ENCODE results near the gene BANF2.
"Not testable (repeated sequence)": the region's sequence is repeated elsewhere in the genome, so short reads cannot be mapped to it uniquely, and the experiment has no call there.

BANF2 gene

GRCh38 chr20:17699931-17700351 is at the start of gene BANF2:
Gene BANF2, plus strand, starts transcription at chr20:17699966. Its CDS starts 25,060 bp downstream, at chr20:17725026.
- no peak for DNase-seq (ENCODE audit: low spot score)

DNA sequence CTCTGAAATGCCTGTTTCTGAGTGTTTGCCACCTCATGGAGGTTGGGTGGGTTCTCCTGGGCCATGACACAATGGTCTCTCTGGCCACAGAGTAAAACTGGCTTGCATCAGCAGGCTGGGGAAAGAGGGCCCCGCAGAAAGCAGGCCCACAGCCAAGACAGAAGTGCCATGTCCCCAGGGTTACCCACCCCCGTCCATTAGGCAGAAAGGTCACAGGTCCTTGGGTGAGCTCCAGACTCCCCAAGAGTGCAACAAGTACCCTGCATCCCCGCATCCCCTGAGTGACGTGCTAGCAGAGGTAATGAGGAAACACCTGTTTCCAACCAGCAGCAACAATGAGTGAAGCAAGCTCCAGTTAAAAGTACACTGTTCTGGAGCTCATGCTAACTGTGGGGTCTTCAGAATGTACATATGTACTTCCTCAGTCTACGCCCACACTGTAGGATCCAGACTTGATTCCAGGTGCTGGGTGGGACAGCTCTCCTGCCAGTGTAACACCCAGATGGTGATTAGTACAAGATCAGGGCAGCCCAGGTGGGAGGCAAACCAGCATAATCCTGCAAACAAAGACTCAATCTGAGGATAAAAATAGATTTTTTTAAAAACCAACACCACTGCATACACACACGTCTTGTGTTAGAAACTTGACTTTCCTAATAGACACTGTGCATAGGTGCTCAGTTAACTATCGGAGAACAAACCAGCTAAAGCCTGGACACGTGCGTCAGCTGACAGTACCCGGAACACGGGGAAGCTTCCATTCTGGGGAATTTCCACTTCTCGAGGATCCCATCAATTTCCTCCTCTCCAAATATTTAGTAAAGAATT is 49.3 kb upstream of the BANF2 start:
- DNase-seq (ENCODE audit: low spot score), result no peak

DNA sequence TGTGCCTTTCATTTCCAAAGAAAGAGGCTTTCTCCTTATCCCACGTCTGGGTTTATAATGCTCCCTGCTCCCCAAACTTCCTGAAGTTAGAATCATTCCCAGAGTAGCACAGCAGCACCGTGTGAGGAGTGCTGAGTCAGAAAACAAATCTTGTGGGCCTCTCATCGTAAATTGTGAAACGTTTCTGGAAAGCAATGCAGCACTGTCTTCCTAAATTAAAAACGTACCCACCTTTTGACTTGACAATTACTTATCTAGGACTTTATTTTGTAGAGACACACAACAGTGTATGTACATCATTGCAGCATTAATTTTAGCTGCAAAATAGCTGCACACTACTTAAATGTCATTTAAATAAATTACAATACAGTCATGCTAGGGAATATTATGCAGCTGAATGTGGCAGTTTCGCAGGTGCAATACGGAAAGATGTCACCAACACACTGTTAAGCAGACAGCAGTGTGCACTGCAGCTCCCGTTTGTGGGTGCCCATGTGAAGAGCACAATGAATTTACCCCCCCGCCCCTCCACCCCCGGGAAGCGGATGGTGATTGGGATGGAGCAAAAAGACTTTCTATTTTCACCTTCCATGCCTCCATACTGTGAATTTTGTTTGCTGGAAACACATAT is 48.5 kb upstream of the BANF2 start:
- no peak for DNase-seq (ENCODE audit: low spot score)

DNA sequence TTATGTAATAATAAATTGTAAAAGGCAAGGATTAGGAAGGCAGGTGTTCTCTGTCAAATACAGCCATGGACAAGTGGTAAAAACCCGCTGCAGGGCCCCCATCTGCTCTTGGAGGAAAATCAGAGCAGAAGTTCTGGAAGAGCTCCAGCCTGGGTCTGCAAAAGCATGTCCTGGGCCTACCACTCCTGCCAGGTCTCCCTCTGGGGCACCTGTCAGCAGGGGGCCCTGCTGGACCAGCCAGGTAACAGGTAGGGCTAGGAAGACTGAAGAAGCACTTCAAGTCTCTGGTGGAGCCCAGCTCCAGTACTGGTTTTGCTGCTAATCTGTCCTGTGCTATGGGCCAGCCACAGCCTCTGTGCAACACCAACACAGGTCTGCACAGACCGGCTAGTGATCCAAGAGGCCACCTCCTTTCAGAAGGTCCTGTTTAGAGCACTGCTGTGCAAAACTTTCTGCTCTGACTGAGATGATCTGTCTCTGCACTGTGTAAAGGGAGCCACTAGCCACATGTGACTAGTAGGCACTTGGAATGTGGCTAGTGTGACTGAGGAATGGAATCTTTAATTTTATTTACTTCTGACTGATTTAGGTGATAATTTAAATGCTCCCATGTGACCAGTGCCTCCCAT is 47.9 kb upstream of the BANF2 start:
- DNase-seq (ENCODE audit: low spot score), result no peak

DNA sequence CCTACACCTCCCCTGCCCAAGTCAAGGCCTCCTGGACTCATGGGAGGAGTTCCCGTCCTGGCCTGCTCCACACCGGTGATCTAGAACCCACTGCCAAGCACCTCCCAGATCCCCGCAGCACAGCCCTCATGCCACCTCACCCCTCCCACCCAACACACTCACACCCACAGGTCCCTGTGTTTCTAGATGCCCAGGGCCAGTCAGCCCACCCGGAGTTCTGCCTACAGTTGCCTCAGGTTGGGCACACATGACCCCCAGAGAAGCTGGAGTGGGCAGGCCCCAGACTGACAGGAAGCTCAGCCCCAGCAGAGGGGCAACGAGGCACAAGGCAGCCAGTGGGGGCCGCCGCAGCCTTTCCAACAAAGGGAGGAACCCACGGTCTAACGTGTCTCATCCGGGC is 47.4 kb upstream of the BANF2 start:
- DNase-seq (ENCODE audit: low spot score), result no peak

- no peak for DNase-seq (ENCODE audit: low spot score)
Measured at GRCh38 chr20:17653835-17654648, 45.7 kb upstream of the BANF2 start.

GRCh38 chr20:17654649-17655285 is 45.0 kb upstream of the BANF2 start:
- no peak for DNase-seq (ENCODE audit: low spot score)

- DNase-seq (ENCODE audit: low spot score), result no peak
Measured at GRCh38 chr20:17655286-17655651, 44.5 kb upstream of the BANF2 start.

DNA sequence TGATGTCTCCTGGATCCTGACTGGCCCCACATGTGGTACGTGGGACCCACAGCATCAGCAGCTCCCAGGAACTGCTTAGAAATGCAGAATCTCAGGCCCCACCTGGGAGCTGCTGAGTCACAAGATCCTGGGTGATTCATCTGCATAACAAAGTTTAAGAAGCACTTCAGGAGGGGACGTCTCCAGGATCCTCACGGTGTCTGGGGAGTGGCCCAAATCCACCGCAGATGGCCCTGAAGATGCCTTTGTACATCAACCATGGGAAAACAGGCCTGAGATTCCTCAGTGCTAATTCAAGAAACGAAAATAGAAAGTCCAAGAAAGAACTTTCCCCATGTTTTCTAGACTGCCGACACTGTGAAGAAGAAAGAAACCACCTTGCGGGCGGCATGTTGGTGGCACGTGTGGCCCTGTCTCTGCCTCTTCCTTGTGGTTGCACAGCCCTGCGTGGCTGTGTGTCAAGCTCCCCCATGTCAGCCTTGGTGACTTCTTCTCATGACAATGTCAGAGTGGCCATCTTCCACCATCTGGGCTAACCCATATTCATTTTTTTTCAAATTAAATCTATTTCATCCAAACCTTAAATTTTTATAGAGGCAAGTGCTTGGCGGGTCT is 43.8 kb upstream of the BANF2 start:
- no peak for DNase-seq (ENCODE audit: low spot score)

DNA sequence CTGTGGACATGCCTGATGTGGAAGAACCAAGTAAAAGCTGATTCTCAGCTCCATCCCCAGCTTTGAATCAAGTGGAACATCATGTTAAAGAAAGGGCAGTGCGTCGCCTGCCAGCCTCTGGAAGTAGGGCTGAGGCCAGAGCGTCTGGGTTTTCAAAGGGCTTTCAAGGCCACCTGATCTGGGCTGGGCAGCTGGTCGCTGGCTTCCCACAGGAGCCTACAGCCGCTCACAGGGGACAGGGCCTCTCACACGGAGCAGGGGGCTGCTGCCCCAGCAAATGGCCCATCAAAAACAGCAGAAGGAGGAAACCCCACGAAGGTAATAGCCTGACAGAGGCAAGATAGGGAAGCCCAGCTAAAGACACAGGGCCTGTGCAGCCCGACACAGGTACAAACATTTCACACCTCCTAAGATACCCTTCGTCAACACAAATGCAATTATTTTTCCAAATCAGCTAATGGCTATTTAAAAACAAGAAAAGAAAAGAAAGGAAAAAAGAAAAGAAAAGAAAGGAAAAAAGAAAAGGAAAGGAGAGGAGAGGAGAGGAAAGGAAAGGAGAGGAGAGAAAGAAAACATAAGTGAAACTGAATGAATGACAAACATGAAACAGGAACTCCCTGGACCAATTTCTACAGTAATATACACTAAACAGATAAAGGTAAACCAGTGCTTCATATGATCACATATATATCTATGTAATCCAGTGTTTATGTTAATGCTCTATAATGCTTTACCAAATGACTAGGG is 42.5 kb upstream of the BANF2 start:
- no peak for DNase-seq (ENCODE audit: low spot score)

DNA sequence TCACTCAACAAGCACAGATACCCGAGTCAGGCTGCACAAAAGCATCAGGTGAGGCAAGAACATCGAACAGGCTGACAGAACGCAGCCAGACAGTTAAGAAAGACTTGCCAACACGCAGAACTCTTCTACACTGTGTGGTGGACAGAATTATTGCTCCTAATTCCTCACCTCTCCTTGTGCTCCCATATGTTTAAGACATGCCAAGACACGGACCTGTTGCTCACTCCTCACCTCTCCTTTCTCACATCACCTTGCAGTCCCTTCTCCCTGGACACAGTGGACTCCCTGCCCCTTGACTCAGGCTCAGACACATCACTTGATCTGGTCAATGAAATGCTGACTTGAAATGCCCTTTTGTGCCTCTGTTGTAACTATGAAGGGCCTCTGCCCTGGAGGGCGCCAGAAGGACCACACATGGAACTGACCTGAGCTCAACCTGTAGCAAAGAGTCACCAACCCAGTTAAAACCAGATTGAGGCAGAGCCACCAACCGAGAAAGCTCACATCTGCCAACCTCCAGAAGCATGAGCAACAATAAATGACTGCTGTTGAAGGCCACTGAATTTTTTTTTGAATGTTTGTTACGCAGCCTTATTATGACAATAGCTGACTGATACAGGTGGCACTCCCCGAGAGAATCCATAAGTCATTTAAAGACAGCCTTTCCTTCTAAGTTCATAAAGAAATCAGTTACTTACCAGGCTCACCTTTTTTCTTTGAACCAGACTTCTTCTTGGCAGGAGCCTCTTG is 41.7 kb upstream of the BANF2 start:
- no peak for DNase-seq (ENCODE audit: low spot score)

DNA sequence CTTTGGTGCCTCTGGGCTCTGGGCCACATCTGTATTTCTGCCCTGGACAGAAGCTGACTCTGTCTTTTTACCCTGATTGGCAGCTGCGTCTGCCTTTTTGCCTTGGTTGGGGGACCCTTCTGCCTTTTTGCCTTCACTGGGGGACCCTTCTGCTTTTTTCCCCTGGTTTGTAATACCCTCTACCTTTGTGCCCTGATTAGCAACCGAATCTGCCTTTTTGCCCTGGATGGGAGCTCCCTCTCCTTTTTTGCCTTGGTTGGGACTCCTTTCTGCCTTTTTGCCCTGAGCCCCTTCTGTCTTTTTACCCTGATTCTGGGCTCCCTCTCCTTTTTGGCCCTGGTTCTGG is 41.1 kb upstream of the BANF2 start:
- DNase-seq (ENCODE audit: low spot score), result no peak

DNA sequence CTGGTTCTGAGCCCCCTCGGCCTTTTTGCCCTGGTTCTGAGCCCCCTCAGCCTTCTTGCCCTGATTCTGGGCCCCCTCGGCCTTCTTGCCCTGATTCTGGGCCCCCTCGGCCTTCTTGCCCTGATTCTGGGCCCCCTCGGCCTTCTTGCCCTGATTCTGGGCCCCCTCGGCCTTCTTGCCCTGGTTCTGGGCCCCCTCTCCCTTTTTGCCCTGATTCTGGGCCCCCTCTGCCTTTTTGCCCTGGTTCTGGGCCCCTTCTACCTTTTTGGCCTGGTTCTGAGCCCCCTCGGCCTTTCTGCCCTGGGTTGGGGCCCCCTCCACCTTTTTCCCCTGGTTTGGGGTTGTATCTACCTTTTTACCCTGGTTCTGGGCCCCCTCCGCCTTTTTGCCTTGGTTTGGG is 40.4 kb upstream of the BANF2 start:
- DNase-seq (ENCODE audit: low spot score), result not testable (repeated sequence)

- no peak for DNase-seq (ENCODE audit: low spot score)
Measured at GRCh38 chr20:17659801-17660200, 40.0 kb upstream of the BANF2 start.

DNA sequence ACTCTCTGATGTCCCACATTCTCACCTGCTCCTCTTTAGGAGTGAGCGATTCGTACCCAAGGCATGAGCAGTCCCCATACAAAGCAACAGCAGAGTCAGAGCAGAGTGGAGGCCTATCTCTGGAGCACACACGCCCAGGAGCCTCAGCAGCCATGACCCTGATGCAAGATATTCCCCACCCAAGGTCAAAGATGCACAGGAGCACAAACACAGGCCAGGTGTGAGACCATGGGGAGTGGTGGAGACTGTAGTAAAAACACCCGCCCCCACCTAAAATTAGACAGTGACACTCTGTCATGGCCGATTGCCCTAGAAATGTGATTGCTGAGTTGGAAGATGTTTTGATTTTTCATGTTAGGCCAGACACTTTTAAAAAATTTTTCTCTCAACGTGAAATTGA is 39.1 kb upstream of the BANF2 start:
- DNase-seq (ENCODE audit: low spot score), result no peak

- DNase-seq (ENCODE audit: low spot score), result no peak
Measured at GRCh38 chr20:17661121-17661744, 38.5 kb upstream of the BANF2 start.

GRCh38 chr20:17662333-17663039 is 37.3 kb upstream of the BANF2 start:
- peak; percentile 36 for DNase-seq (ENCODE audit: low spot score)

- DNase-seq (ENCODE audit: low spot score), result no peak
Measured at GRCh38 chr20:17663040-17663399, 36.7 kb upstream of the BANF2 start.

DNA sequence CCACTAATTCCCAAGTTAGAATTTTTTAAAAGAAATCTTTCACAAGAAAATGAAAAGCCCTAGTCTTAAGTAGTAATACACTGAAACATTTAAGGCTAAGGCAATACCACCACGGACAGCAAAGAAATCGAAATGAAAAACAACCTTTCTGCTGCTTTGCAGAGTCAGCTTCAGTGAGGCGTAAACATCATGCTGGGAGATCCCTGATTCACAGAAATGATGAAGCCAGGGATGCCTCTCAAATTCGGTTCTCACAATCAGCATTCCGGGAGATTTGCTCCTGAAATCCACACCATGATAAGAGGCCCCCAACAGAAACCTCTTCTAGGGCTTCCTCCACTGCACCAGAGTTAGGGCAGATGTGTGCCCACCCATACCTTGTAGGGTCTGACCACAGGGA is 36.3 kb upstream of the BANF2 start:
- DNase-seq (ENCODE audit: low spot score), result no peak

All from activated CD4-positive, alpha-beta T cell treated with anti-CD3 and anti-CD28 coated beads, Interleukin-2, Interleukin-4, amounts not matched to agents 100 ng/mL and 50 ng/mL, durations not matched to agents 16 hours and 8 hours (primary cell).